ENCODE results near the gene USP6NL.
A peak's percentile ranks its signal among the peaks of the same experiment; 100 is the strongest.
"Not testable (repeated sequence)": the region's sequence is repeated elsewhere in the genome, so short reads cannot be mapped to it uniquely, and the experiment has no call there.

The USP6NL gene

GRCh38 chr10:11441151-11441535 is 170.3 kb downstream of the USP6NL start:
- DNase-seq = no peak

- no peak for DNase-seq
These were observed 170.9 kb downstream of the USP6NL start for GRCh38 chr10:11440250-11441150.

- DNase-seq = no peak
These were observed 171.9 kb downstream of the USP6NL start for GRCh38 chr10:11439523-11440053.

- DNase-seq = no peak
These were observed 173.9 kb downstream of the USP6NL start for GRCh38 chr10:11437391-11438142.

GRCh38 chr10:11436445-11436844 is 175.0 kb downstream of the USP6NL start:
- DNase-seq = not testable (repeated sequence)

- DNase-seq = no peak
These were observed 175.9 kb downstream of the USP6NL start for GRCh38 chr10:11435581-11435981.

GRCh38 chr10:11434324-11434723 is 177.1 kb downstream of the USP6NL start:
- no peak for DNase-seq

GRCh38 chr10:11433657-11434056 is 177.8 kb downstream of the USP6NL start:
- no peak for DNase-seq

- no peak for DNase-seq
These were observed 180.3 kb downstream of the USP6NL start for GRCh38 chr10:11431216-11431555.

- DNase-seq = no peak
These were observed 180.8 kb downstream of the USP6NL start for GRCh38 chr10:11430421-11431215.

- no peak for DNase-seq
These were observed 181.9 kb downstream of the USP6NL start for GRCh38 chr10:11429439-11430052.

GRCh38 chr10:11425676-11426075 is 185.8 kb downstream of the USP6NL start:
- no peak for DNase-seq

- no peak for DNase-seq
These were observed 186.2 kb downstream of the USP6NL start for GRCh38 chr10:11425296-11425610.

- no peak for DNase-seq
These were observed 186.8 kb downstream of the USP6NL start for GRCh38 chr10:11424456-11425295.

GRCh38 chr10:11416974-11417373 is 194.5 kb downstream of the USP6NL start:
- no peak for DNase-seq

- no peak for DNase-seq
These were observed 196.4 kb downstream of the USP6NL start for GRCh38 chr10:11415095-11415494.

GRCh38 chr10:11414314-11415038 is 197.0 kb downstream of the USP6NL start:
- DNase-seq = no peak

GRCh38 chr10:11411926-11412545 is 199.4 kb downstream of the USP6NL start:
- DNase-seq = no peak

- no peak for DNase-seq
These were observed 202.1 kb downstream of the USP6NL start for GRCh38 chr10:11409357-11409756.

- DNase-seq = peak; percentile 35
These were observed 203.5 kb downstream of the USP6NL start for GRCh38 chr10:11407939-11408338.

GRCh38 chr10:11406746-11407145 is 204.7 kb downstream of the USP6NL start:
- DNase-seq = no peak

Data from CD4-positive, alpha-beta T cell treated with Interleukin-17A for 1 hour (primary cell).